ENCODE measurements around the gene RTBDN.

RTBDN gene

DNA sequence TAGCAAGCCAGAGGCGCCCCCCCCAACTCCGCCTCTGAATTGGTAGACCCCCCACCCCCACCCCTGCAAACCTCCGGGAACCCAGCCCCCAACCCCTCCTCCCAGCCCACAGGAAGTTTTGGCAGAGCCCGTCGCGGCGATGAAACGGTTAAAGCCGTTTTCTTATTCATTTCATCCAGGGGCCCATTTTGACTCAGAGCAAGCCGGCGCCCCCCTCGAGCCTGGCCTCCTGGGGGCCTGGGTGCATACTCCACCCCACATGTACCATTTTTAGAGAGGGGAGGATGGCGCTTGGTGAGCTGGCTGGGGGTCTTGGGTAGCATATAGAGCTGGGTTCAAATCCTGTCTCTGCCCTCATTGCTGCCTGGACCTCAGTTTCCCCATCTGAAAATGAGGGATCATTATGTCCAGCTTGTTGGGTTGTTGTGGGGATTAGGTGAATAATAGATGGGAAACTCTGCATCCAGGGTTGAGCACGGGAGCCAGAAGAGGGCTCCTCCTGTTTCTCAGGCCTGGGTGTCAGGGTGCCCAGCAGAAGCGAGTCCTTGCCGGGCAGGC is 51.0 kb downstream of the RTBDN start:
- peak in 1 of 3 donors; percentile 33 for DNase-seq (ENCODE audit: low read depth in 3 of 3, low spot score in 1 of 3)

DNA sequence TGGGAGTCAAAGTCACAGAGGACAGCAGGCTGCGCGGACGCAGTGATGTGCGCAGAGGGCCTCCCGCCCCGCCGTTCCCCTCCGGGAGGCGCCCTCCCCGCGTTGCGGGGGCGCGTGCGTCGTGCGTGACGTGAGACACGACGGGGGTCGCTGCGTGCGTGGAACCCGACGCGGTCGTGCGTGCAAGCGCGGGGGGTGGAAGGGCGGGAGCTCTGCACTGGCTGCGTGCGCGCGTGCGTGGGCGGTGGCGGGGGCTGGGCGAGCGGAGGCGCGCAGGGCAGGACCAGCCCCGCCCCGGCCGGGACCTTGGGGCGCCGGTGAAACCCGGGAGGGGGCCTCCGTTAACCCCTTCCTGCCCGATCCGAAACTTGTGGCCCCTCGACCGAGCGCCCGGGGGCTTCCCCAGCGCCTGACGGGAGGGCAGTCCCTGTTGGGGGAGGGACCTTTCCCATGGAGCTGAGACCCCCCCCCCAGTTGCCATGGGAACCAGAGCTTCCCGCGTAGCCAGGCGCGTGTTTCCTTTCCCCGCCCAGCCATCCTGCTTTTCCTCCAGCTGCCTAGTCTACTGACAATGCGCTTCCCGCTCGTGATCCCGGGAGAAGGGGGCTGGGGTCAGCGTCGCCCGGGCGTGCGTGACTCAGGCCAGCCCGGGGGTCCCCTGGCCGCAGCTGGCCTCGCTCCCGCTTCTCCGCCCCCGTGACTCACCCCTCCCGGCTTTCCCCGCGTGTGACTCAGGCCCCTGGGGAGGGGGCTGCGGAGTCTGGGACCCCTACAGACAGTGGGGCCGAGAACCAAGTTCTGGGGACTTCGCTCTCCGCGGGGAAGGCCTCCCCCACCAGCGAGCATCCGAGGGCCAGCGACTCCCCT is 51.7 kb downstream of the RTBDN start:
- peak; percentile 76 to 83 (median 81) for DNase-seq (ENCODE audit: low read depth in 3 of 3, low spot score in 1 of 3)

DNA sequence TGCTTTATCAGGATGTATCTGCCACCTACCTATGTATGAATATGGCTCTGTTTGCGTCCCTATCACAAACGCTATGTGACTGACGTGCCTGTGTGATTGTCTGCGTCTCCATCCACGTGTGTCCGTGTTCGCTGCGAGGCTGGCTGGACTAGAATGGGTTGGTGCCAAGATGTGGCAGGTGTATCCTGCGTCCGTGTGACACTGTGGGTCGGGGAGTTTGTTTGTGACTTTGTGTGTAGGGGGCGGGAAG is 52.3 kb downstream of the RTBDN start:
- DNase-seq (ENCODE audit: low read depth in 3 of 3, low spot score in 1 of 3): no peak

DNA sequence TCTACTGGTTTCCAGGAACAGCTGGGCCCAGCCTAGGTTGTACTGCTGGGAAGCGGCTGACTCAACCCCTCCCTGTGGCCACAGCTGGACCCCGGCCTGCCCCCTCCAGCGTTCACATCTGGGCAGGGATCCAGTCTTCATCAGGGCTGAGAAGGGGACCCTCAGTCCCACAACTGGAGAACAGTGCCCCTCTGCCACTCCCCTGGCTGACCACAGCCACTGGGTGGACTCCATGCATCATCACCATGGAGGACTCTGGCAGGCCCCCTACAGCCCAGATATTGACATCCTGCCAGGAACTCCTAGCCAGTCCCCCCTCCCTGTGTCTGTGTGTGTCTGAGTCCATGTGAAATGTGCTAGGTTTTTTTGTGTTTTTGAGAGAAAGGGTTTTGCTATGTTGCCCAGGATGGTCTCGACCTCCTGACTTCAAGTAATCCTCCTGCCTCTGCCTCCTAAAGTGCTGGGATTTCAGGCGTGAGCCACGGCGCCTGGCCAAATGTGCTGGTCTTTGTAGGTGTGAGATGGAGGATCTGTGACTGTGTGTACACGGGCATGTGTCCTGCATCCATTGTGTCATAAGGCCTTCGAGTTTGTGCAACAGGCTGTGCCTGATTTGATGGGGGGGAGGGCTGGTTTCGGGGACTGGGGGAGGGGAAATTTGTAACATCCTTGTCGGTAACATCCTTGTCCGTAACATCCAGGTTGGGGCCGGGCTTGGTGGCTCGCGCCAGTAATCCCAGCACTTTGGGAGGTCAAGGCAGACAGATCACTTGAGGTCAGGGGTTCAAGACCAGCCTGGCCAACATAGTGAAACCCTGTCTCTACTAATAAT is 55.0 kb downstream of the RTBDN start:
- no peak for DNase-seq (ENCODE audit: low read depth in 3 of 3, low spot score in 1 of 3)

DNA sequence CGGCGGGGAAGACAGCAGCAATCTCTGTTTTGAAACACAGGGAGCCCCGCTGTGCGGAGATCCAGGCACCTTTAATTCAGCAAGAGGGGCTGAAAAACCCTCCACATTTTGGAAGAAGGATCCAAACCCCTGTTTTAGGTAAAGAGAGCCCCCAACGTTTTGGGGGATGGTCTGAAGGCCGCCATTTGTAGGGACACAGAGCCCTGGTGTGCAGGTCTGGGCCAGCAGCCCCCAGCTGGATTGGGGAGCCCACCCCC is 55.5 kb downstream of the RTBDN start:
- no peak for DNase-seq (ENCODE audit: low read depth in 3 of 3, low spot score in 1 of 3)

DNA sequence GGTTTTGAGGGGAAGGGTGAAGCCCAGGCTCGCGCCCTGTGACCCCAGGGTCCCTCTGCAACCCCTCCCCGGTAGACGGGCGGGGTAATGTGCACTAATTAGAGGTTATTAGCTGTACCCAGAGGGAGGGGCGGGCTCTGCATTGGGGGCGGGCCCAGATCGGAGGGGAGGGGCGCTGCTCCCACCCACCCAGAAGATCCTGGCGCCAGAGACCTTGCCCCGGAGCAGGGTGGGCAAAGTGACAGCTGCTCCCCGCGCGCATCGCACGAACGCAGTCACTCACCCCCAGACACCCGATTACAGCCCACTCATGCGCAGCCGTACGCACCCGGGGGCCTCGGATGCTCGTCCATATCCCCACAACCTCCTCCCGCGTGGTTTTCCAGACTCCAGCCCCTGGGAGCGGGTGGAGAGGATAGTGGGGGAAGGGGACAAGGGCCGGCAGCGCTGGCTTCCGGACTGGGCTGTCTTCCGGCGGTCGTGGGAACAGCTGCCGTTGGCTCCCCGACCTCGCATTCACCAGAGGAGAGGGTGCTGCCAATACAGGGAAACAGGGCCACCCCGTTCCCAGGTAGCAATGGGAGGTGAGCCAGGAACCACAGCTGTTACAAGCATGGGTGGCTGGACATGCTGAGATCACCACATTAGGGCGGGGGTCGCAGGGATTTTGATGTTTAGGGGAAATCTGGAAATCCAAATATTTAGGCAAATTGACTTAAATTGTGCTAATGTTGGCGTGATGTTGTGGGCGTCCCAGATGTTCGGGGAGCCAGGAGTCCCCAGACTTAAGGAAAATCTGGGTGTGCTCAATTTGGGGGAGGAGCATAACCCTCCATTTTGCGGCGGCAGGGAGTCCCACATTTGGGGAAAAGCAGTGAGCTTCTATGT is 56.1 kb downstream of the RTBDN start:
- peak in 1 of 3 donors; percentile 31 for DNase-seq (ENCODE audit: low read depth in 3 of 3, low spot score in 1 of 3)

DNA sequence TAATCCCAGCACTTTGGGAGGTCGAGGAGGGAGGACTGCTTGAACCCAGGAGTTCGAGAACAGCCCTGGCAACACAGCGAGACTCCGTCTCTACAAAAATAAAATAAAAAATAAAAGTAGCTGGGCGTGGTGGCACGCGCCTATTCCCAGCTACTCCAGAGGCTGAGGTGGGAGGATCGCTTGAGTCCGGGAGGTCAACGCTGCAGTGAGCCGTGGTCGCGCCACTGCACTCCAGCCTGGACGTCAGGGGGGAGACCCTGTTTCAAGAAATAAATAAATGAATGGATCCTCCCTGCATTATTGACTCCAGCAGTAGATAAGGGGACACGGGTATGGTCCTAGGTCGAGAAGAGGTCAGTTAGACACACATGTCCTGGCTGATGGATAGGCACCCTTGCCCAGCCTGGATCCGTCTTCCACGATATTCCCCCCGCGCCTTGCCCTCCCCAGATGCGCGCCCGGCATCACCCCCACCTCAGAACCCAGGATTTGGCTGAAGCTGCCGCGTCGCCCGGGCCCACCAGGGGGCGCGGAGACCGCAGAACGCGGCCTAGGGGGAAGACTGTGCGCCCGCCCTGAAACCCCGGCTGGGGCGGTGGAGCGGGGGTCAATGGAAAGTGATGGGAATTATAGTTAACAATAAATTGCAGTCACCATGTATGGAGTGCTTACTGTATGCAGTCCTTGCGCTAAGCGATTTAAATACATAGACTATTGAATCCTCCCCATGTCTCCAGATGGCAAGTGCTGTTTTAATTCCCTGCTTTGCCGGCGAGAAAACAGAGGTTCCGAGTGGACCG is 57.0 kb downstream of the RTBDN start:
- DNase-seq (ENCODE audit: low read depth in 3 of 3, low spot score in 1 of 3): peak in 2 of 3 donors; percentile 67 to 79

All from stimulated activated CD4-positive, alpha-beta T cell treated with anti-CD3 and anti-CD28 coated beads, TNF-alpha, amount 100 ng/mL, for 1 hour (primary cell).